GM12873 (cell line): Measurements from ENCODE around the gene ATF6.

Source experiments
- CTCF ChIP-seq: IDR thresholded peaks from 2 replicates; pipeline ENCODE4 v1.5.1; 2012; ENCODE audit warnings: low read depth, mild to moderate bottlenecking, moderate library complexity, low read length, control low read depth; ENCODE audit not compliant: insufficient read depth; ENCODE audit errors: missing control alignments

Gene ATF6

GRCh38 chr1:161738627-161739287 is 27.4 kb upstream of the ATF6 start:
- TF ChIP-seq CTCF, result peak; percentile 64

- TF ChIP-seq CTCF, result no peak
These were observed 26.1 kb upstream of the ATF6 start for GRCh38 chr1:161739865-161740566.

- TF ChIP-seq CTCF, result no peak
These were observed 25.2 kb upstream of the ATF6 start for GRCh38 chr1:161740921-161741320.

- no peak for TF ChIP-seq CTCF
These were observed 22.9 kb upstream of the ATF6 start for GRCh38 chr1:161743231-161743630.

GRCh38 chr1:161747801-161748200 is 18.3 kb upstream of the ATF6 start:
- TF ChIP-seq CTCF, result no peak

GRCh38 chr1:161749509-161750407 is 16.4 kb upstream of the ATF6 start, which contains the start of gene DUSP12:
TSS of gene DUSP12 (plus strand) at chr1:161749786. CDS start at chr1:161749802, 16 bp downstream.
- TF ChIP-seq CTCF, result peak; percentile 24

GRCh38 chr1:161763522-161764098 is 2.5 kb upstream of the ATF6 start:
- TF ChIP-seq CTCF, result peak; percentile 73
